ENCODE results near the gene FGGY.
"Not testable (repeated sequence)": the region's sequence is repeated elsewhere in the genome, so short reads cannot be mapped to it uniquely, and the experiment has no call there.

Gene FGGY

DNA sequence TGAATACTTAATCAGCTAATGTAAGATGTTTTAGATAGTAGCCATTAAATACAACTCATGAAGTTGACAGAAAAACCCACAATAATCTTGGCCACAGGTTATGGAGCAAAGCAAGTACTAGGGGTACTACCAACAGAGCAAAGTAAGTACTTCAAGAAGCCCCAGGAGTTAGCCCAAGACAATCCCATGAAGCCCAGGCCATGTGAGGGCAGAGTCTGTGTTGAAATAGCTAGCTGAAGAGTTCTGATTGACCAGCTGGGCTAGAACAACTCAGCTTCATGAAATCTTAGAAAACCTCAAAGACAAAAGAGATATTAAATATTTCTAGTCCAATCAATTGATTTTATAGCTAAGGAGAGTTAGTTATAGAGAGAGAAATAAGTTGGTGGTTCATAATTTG lies 304.9 kb downstream of the FGGY start:
- DNase-seq, result no peak

DNA sequence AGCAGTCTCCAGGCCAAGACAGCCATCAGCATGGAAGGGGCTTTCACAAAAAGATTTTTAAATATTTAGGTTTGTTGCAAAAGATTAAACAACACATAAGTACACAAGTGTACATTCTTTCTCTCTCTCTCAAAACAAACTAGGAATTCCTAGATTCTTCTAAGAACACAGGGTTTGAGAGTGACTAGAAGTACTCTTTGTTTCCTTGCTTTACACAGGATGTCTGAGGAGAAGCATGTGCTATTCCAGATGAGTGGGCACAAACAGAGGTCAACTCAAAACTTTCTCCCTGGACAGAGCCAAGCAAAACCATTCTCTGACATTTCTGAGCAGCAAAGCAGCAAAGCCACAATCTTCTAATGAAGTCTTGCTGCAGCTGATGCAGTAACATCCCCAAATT lies 307.3 kb downstream of the FGGY start:
- DNase-seq, result peak; percentile 21

DNA sequence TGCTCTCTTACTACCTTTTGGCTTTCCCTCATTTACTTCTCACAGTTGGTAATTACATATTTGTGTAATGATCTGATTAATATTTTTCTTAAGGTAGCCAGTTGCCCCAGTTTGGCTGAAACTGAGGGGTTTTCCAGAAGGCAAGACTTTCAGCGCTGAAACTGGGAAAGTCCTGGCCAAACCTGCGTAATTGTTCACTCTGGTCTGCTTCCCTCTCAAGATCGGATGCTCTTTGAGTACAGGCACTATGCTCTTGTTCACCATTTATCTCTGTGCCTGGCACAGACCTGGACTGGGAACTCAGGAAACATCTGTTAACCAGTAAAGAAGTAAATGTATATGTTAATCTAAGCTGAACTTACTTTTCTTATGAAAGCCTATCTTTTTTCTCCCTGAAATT lies 308.3 kb downstream of the FGGY start:
- DNase-seq, result no peak

DNA sequence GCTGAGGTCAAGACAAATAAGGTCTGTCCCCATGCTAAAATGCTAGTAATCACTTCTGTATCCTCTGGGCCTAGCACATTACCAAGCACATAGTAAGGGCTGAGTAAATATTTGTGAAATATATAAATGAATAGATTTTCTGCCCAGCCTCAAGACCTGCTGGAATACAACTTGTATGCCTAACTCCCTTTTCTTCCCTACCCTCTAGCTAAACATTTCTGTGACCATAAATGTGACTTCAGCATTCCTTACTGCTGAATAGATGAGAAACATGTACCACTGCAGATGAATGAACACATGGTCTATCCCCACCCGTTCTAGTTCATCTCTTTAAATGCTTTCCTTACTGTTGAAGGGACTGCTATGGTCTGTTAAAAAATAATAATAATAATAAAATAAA lies 308.9 kb downstream of the FGGY start:
- DNase-seq, result no peak

DNA sequence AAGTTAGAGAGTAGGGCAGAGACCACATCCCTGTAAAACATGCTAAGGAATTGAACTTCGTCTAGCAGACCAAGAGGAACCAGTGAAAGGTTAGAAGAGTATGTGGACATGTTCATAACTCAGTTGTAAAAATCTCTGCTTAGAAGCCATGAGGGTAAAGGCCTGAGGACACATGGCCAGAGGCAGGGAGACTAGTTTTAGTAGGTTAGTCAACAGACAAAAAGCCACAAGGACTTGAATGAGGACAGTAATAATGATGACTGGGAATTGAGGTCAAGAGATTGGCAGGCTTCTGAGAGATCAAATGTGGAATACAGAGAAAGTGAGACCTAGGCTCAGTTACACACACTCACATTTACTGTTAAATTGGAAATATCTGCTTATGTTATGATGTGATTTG lies 312.4 kb downstream of the FGGY start:
- no peak for DNase-seq

DNA sequence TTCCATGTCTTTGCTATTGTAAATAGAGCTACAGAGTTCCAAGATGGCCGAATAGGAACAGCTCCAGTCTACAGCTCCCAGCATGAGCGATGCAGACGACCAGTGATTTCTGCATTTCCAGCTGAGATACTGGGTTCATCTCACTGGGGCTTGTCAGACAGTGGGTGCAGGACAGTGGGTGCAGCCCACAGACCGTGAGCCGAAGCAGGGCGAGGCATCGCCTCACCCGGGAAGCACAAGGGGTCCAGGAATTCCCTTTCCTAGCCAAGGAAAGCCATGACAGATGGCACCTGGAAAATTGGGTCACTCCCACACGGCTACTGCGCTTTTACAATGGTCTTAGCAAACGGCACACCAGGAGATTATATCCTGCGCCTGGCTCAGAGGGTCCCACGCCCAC lies 313.6 kb downstream of the FGGY start:
- not testable (repeated sequence) for DNase-seq

DNA sequence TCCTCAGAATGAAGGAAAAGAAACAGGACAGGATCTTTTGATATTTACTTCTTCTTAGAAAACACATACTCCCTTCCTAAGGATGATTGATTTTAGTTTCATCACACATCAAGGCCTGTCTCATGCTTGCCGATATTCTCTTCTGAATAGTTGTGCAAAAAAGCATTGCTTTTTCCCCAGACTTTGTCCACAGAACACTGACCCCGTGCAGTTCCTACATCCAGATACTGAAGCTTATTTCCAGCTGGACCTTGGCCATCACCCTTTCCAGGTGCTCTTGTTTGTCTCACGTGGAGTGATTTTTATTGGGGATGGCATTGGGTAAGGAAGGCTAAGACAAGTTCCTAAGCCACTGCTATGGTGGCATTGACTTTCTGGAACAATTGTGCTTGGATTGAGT lies 320.5 kb downstream of the FGGY start:
- no peak for DNase-seq

DNA sequence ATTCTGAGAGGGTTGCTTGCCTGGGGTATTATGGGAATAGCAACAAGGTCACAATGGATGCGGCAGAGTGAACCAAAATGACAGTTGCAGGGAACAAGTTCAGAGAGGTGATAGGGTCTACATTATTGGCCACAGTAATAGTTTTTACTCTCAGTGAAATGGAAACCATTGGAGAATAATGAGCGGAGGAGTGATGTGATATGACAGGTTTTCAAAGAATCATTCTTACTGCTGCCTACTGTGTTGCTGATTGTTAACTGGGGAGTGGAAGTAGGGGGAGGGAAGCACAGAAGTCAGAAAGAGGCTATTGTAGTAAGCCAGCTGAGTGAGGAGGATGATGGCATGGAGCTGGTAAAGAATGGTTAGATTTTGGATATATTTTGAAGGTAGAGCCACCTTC lies 322.7 kb downstream of the FGGY start:
- DNase-seq, result peak; percentile 46

DNA sequence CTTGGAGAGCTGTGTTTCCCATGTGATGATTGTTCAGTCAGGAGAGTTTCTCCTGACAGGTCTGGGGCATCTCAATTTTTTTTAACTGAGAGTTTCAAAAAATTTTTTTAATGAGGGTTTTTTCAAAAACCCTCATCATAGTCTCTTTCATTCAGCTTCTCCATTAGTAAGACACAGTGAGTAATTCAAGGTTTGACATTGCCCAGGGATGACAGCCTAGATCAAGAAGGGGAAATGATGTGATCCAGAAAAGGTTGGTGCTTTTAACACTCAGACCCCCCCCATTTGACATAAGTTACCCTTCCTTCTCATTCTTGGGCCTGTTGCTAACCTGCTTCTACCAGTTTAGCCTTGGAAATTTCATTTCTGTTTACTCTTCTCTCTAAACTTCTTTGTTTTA lies 328.5 kb downstream of the FGGY start:
- peak; percentile 36 for DNase-seq

DNA sequence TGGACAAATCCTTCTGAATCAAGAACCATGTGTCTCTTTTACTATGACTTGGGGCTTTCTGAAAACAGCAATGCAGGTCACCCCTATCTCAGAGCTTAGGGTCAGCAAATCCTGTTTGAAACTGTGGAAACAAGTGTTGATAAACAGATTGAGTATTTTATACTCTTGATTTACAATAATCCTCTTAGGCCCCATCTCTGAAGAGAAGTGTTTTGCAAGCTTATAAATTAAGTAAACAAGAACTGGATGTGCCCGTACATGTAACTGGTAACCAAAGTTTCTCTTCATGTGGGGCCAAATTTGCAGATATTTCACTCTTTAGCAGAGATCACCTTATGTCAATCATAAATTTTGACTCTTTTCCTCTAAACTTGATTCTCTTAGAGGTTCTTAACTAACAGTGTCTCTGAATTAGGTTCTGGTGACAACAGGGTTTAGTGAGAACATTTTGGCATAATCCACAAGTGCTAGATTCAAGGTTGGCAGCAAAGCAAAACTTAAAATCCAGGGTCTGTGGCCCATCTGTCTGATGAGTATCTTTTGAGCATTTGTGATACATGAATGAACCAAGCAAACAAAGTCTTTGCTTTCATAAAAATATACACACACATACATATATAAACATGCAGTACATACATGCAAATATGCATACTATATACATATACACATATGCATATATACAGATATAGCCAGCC lies 334.8 kb downstream of the FGGY start:
- no peak for DNase-seq

DNA sequence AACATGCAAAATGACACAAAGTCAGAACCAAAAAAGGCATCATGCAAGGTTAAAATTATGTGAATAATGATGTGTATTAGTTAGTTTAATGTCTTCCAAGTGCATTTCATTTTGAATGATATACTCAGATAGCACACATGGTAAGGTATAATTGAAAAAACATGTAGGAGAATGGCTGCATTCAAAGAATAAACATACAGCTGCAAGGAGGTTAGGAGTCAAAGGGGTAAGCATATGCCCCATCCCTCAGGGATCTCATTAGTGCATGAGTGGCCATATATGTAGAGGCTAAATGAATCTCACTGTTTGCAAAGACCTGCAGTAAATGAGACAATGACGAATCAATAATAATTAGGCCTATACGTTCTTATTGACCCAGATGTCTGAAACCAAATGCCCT lies 338.2 kb downstream of the FGGY start:
- no peak for DNase-seq

DNA sequence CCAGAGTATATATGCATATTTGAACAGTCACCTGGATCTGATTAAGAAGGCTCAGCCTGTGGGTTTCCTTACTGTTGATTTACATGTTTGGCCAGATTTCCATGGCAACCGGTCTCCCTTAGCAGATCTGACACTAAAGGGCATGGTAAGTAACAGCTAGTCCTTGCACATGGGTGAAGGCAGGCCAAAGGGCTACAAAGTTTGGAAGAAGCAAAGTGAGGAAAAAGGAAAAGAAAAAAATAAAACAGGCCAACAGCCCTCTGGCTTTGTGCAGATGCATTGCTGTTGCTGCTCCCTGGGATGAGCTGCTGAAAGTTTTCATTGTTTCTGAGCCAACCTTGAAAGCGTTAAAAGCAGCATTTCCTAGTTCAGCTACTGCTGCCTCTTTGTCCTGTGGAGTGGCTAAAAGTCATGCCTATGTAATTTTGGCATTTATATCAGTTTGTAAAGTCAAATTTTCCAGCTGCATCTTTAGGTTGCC lies 341.4 kb downstream of the FGGY start:
- DNase-seq, result no peak

DNA sequence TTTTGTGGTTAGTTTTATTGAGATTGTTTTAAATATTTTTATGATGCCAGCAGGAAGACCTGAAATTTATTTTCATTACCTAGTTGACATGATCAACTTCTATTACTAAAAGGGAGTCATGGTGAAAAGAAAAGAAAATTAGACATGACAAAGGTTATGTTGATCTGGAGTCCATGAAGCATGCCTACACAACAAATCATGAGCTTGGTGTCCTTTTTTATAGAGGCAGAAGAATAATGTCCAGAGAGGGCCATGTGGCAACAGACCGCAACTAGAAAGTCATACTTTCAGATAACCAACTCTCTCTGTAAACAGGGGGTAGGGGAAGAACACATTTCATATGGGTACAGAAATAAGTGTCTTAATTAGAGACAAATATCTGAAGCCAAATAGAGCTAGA lies 342.4 kb downstream of the FGGY start:
- no peak for DNase-seq

DNA sequence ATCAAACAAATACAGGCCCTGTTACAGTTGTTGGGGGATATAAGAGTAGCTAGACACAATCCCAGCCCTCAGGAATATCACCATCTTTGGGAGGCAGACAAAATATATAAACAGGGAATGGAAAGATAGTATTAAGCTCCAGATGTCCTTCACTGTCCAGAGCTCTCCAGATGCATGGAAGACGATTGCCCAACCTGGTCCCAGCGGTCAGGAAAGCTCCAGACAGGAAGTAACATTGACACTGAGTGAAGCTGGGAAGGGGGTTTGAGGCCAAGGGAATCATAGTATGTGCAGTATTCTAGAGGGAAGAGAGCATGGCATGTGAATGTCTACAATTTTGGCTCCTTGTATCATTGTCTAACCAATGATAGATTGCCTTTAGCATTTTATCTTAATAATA lies 344.0 kb downstream of the FGGY start:
- DNase-seq, result no peak

DNA sequence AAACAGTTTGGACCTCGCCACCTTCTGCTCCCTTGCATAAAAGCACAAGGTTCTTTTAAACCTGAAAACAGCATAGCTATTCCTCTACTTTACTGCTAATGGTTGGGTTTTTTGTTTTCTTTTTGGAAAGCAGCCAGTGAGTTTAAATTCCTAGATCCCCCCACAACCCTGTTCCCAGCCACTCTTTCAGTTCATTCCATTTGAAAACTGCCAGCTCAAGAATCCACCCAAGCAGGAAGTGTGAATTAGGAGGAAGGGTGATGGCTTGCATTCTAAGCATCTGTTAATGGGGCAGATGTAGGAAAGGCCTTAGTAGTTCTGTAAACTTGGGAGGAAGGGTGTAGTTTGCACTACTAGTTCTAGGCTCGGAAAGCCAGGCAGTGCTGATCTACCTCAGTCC lies 344.9 kb downstream of the FGGY start:
- no peak for DNase-seq

DNA sequence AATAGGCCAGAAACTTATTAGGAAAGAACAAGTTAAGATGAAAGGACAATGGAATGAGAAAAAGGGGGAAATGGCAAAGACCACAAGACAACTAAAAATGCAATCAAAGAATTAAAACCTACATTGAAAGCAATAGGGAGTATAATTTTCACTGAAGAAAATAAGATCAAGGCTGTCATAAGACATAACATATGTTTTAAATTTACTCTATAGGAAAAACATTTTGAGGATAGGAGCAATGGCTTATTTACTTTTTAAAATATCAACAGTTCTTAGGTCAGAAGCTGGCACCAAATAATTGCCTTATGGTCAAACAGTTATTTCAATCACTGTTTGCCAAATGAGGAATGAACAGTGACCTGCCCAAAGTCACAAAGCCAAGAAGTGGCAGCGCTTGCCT lies 346.6 kb downstream of the FGGY start:
- DNase-seq, result no peak

DNA sequence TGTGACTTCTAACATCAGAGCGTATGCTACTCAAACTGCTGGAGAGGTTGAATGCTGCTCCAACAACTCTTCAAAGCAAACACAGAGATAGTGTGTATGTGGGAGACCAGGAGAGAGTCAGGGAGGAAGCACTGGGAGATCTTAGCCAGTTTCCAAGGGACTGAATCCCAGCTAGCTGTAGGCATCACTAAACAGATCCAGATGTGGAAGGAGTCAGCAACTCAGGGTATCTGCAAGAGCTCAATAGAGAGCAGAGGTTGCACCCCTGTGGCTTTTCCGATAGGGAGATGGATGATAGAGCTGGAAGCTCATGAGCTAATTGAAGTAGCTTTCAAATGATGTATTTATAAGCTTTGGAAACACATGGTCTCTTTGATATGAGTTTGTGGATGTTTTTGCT lies 349.0 kb downstream of the FGGY start:
- no peak for DNase-seq

DNA sequence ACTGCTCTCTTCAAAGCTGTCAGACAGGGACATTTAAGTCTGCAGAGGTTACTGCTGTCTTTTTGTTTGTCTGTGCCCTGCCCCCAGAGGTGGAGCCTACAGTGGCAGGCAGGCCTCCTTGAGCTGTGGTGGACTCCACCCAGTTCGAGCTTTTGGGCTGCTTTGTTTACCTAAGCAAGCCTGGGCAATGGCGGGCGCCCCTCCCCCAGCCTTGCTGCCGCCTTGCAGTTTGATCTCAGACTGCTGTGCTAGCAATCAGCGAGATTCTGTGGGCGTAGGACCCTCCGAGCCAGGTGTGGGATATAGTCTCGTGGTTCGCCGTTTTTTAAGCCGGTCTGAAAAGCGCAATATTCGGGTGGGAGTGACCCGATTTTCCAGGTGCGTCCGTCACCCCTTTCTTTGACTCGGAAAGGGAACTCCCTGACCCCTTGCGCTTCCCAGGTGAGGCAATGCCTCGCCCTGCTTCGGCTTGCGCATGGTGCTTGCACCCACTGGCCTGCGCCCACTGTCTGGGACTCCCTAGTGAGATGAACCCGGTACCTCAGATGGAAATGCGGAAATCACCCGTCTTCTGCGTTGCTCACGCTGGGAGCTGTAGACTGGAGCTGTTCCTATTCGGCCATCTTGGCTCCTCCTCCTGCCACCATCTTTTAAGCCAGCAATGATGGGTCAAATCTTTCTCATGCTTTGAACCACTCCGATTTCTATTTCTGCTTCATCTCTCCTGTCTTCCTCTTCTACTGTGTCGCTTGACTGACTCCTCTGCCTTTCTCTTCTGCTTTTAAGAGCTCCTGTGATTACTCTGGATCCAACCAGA lies 356.5 kb downstream of the FGGY start:
- not testable (repeated sequence) for DNase-seq

DNA sequence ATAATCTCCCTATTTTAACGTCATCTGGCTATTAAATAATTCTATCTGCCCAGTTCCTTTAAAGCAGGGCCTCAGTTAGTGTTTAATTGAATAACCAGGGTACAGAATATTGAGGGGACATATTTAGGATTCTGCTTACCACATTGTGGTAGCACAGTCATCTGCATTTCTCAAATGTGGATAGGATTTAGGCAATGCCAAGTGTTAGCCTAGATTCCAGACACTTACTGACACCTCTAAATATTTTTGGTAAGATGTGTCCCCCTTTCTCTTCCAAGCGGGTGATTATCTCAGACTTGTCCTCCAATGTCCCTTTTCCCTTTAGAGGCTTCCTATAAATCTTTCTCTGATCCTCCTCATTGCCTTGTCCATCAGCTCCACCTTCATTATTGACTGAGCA lies 357.1 kb downstream of the FGGY start:
- DNase-seq, result no peak

DNA sequence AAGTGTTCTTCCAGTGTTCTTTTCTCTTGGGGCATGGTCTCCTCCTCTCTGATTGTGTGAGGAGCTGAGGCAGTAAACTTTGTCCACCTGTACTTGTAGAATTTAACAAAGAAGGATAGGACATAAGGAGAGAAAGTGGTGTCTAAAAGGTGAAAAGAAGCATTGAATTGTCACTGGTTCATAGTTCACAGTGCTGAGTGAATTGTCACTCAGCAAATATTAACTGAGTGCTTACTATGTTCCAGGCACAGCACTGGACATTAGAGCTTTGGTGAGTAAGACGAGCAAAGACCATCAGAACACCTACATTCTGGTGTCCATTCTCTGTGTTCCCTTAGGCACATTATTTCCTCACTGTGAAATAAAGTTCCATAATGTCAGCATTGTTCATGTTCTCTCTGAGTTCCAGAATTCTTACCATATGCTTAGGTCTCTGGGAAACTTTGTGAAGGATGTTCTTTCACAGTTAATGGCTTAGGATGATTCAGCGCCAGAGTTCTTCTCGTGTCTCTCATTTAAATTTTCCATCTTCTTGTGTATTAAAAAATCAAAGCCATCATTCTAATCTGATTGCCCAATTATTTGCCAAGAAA lies 361.1 kb downstream of the FGGY start:
- no peak for DNase-seq

DNA sequence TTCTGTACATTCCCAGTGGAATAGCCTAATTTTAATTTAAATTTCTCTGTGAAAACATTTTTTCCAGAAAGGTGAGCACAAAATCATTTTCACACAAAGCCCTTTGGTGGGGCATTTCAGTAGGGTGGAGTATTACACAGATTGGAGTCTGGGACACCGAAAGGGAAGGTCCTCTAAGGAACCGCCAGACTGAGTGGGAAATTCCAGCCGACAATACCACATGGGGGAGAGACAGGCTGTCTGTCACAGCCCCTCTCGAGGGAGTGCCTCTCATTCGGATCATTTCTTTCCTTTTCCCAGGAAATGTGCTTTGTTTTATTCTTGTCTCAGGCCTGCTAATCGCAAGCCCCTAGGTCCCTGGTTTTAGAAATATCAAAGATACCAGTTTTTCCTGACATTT lies 367.3 kb downstream of the FGGY start:
- no peak for DNase-seq

DNA sequence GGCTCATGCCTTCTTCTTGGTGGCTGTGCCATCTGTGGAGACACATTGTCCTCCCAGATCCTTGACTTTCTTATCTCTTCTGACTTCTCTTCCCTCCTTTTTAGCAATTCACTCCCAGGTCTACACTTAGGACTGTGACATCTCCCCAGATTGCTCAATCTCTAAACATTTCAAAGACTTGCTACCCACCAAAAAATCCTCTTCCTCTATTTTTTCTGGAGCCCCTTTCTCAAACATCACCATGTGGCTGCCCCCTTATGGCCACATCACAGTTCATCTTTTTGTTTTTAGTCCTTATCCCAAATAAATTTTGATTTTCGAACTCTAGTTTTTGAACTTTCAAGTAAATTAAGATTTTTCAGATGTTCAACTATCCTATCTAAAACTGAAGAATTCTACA lies 369.2 kb downstream of the FGGY start:
- no peak for DNase-seq

DNA sequence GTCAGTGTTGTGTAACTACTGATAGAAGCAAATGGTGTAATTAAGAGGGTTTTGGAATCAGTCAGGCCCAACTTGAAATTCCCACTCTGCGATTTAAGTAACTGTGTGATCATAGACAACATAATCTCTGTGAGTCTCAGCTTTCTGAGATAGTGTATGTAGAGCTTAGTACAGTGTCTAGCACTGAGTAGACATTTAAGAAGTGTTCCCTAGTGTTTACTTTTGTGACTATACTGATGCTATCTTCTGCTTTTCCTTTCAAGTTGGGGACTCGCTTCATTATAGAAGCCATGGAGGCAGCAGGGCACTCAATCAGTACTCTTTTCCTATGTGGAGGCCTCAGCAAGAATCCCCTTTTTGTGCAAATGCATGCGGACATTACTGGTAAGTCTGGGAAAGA lies 370.1 kb downstream of the FGGY start:
- no peak for DNase-seq

DNA sequence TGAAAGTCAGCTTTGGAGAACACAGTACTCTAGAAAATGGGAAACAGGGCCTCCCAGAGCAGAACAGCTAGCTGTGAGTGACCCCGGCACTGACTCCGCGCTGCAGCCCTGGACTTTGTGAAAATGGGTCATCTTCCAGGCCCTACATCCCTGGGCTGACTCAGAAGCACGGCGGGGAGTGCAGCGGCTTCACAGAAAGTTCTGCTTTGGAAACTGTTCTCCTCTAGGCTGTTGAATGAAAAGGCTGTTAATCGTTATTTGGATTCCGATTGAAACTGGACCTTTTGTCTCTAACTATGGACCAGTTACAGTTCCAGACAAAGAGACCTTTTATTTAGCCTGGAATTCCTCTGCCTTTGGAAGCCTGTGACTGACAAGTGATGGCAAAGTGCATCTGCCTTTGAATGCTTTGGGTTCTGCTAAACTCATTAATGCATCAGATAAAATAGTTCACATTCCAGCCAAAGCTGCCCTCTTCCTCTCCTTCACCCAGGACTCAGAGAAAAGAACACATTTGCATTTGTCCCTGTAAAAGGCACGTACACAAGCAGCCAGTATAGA lies 372.9 kb downstream of the FGGY start:
- DNase-seq, result peak; percentile 82

All from retina (tissue), 1 donor.